ENCODE data around the gene ARID1B. TPM values are rescaled to one million over a fixed set of nuclear protein-coding genes. Genes with fewer than 3 reads are reported as not detected.
A peak's percentile ranks its signal among the peaks of the same experiment; 100 is the strongest.

Gene ARID1B
- polyA plus RNA-seq, 1 donor = 48.5 TPM

DNA sequence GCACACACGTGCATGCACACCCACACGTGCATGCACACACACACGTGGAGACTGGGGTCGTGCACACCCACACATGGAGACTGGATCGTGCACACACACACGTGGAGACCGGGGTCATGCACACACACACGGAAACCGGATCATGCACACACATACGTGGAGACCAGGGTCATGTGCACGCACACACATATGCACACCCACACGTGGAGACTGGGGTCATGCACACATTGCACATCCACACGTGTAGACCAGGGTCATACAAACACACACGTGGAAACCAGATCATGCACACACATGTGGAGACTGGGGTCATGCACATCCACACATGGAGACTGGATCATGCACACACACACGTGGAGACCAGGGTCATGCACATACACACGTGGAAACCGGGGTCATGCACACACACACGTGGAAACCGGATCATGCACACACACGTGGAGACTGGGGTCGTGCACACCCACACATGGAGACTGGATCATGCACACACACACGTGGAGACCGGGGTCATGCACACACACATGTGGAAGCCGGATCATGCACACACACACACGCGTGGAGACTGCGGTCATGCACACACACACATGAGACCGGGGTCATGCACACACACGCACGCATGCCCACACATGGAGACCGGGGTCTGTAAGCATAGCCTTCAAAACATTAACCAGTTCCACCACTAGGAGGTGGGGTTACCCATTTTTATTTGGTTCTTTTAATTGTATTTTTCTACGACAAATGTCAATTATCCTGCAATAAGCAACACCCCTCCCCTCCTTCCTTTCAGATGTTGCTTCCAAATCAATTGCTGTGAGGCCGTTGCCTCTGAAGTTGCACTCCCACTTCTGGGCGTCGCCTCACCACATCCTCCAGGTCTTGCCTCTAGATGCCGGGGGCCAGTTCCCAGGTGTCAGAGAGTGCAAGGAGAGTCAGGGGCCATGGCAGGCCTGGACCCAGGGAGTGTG lies 450.3 kb downstream of the ARID1B start:
- Histone ChIP-seq H3K36me3 (ENCODE audit: control insufficient read depth, insufficient read depth, low read length) (no peaks in the 10 kb centered on the region), H3K27me3 (ENCODE audit: control insufficient read depth, insufficient read depth, low read length) (no peaks in the 10 kb centered on the region), H3K4me3 (ENCODE audit: low read length) (no peak overlapping the region), H3K9me3 (ENCODE audit: control insufficient read depth, low read depth, low read length) (peaks cover 9% of the 10 kb centered on the region), H3K27ac (ENCODE audit: low read length) (no peak overlapping the region), H3K4me1 (ENCODE audit: control insufficient read depth, insufficient read depth, low read length) (no peaks in the 10 kb centered on the region)
- no peak for DNase-seq
- 17% methylated on average over 1 of the region's 36 CpGs for WGBS (ENCODE audit: insufficient coverage, low lambda C conversion rate)

DNA sequence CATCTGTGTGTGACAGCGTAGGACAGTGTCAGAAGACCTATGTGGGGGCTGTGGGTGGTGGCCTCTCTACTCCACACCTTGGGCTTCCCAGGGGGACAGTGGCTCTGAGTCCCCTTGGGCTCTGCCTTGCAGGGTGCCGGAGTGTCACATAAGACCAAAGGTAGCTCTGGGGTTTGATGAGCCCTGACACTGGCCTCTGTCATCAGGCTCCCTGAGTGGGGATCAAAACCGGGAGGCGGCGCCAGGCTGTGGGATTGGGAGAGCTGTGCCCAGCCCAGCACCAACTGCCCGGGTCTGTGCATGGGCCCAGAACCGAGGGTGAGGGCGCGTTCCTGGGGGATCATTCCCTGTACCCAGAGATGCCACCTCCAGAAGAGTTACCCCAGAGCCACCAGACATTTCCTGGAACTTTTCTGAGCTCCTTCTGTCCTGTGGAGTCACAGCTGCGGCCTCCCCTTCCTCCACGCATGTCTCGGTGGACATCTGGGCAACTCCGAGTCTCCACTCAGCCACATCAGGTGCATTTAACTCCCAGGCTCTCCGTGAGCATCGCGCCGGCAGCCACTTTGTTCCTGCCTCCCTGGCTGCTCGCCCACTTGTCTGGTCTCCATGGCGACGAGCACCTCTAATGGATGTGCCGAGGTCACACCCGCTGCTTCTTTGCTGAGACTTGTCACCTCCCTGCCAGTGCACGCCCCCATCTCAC lies 451.4 kb downstream of the ARID1B start:
- Histone ChIP-seq H3K27me3 (ENCODE audit: control insufficient read depth, insufficient read depth, low read length) (peaks cover 6% of the 10 kb centered on the region), H3K4me3 (ENCODE audit: low read length) (no peak overlapping the region), H3K36me3 (ENCODE audit: control insufficient read depth, insufficient read depth, low read length) (no peaks in the 10 kb centered on the region), H3K27ac (ENCODE audit: low read length) (no peak overlapping the region), H3K4me1 (ENCODE audit: control insufficient read depth, insufficient read depth, low read length) (no peaks in the 10 kb centered on the region), H3K9me3 (ENCODE audit: control insufficient read depth, low read depth, low read length) (peaks cover 9% of the 10 kb centered on the region)
- no peak for DNase-seq
- 80% methylated on average over 2 of the region's 23 CpGs for WGBS (ENCODE audit: insufficient coverage, low lambda C conversion rate)

DNA sequence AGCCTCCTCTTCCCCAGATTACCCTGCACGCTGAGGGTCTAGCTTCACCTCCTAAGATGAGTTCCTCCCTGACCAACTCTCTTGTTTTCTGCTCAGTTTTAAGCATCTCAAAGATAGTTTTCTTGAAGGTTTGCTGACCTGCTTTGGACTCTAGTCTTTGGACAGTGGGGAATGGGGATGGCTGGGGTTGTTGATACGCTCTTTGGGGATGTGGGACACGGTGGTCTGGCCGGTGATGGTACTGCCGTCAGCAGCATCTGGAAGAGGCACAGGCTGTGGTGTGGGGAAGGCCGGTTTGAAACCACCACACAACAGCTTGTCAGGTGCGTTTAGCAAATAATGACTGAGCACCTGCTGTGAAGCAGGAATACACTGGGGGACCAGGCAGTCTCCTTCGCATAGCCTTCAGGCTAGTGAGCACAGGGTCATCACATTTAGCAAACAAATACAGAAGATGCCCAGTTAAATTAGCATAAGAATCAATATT lies 452.0 kb downstream of the ARID1B start:
- Histone ChIP-seq H3K4me3 (ENCODE audit: low read length) (no peak overlapping the region), H3K27me3 (ENCODE audit: control insufficient read depth, insufficient read depth, low read length) (peaks cover 12% of the 10 kb centered on the region), H3K36me3 (ENCODE audit: control insufficient read depth, insufficient read depth, low read length) (no peaks in the 10 kb centered on the region), H3K9me3 (ENCODE audit: control insufficient read depth, low read depth, low read length) (peaks cover 6% of the 10 kb centered on the region), H3K4me1 (ENCODE audit: control insufficient read depth, insufficient read depth, low read length) (no peaks in the 10 kb centered on the region), H3K27ac (ENCODE audit: low read length) (no peak overlapping the region)
- WGBS (ENCODE audit: insufficient coverage, low lambda C conversion rate) = no CpG with 5 or more reads among the region's 8 CpGs
- DNase-seq = no peak

DNA sequence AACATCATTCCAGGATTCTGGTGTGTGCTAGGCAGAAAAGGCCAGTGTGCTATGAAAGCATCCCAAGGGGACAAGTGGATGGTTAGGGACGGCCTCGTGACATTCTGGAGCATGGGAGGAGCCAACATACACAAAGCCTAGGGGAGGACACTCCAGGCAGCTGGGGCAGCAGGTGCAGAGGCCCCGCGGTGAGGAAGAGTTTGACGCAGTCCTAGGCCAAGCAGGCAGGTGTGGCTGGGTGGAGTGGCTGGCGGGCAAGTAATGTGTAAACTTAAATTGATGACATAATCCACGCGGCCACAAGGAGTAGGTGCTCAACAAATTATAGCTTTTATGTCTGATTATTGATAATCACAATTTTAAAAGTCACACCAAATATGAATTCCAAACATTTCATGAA lies 452.5 kb downstream of the ARID1B start:
- peak in 1 of 2 donors; percentile 32 for DNase-seq
- 80% methylated on average over 1 of the region's 8 CpGs for WGBS (ENCODE audit: insufficient coverage, low lambda C conversion rate)
- Histone ChIP-seq H3K36me3 (ENCODE audit: control insufficient read depth, insufficient read depth, low read length) (no peaks in the 10 kb centered on the region), H3K27me3 (ENCODE audit: control insufficient read depth, insufficient read depth, low read length) (peaks cover 16% of the 10 kb centered on the region), H3K4me3 (ENCODE audit: low read length) (no peak overlapping the region), H3K27ac (ENCODE audit: low read length) (no peak overlapping the region), H3K9me3 (ENCODE audit: control insufficient read depth, low read depth, low read length) (peaks cover 2% of the 10 kb centered on the region), H3K4me1 (ENCODE audit: control insufficient read depth, insufficient read depth, low read length) (peaks cover under 1% of the 10 kb centered on the region)

DNA sequence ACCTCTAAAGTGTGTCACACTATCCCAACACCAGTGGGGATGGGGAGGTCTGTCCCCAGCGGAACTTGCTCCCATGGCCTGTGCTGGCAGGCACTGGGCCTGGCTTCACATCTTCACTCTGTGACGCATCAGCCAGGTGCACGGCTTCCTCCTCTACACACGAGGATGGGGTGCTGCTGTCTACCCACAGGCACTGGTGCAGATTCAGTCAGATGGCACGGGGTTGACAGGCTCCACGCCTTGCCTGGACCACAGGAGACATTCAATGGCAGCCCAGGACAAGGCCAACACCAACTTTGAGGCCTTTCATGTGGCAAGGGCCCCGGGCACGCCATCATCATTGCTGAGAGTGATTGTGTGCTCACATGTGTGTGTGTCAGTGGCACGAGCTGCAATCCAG lies 453.7 kb downstream of the ARID1B start:
- H3K27ac ChIP-seq (ENCODE audit: low read length) = no peak overlapping the region
- no peak for DNase-seq
- no CpG with 5 or more reads among the region's 9 CpGs for WGBS (ENCODE audit: insufficient coverage, low lambda C conversion rate)
- H3K9me3 ChIP-seq (ENCODE audit: control insufficient read depth, low read depth, low read length) = peaks cover 4% of the 10 kb centered on the region
- H3K4me3 ChIP-seq (ENCODE audit: low read length) = no peak overlapping the region
- H3K27me3 ChIP-seq (ENCODE audit: control insufficient read depth, insufficient read depth, low read length) = peaks cover 28% of the 10 kb centered on the region
- H3K4me1 ChIP-seq (ENCODE audit: control insufficient read depth, insufficient read depth, low read length) = peaks cover 12% of the 10 kb centered on the region
- H3K36me3 ChIP-seq (ENCODE audit: control insufficient read depth, insufficient read depth, low read length) = no peaks in the 10 kb centered on the region

DNA sequence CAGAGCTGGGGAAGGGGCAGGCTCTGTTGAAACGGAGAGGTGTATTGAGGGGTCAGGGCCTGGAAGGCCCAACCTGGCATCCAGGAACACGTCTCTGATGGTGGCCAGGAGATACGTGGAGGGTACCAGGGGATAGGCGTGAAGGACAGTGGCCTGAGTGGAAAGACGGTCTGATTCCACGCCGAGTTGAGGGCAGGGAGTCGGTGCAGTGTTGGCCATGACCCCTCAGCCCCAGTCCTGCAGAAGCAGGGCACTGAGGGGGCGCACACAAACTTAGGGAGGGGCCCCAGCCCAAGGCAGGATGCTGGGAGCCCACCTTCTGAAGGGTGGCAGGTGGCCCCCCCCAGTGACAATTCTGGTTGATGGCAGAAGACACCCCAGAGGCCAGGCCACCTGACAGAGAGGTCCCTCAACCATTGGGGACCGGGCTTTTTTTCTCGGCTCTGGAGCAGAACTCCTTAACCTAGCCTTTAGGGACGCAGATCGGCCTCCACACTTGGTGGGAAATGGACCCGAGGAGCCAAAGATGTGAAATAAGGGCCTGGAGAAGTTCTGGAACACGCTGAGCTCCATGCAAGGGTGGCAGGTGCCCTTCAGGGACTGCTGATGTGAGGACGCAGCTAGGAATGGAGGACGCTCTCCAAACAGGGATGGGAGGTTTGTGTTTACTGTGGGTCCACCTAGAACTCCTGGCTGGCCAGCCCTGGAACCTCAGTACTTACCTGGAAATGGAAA lies 455.1 kb downstream of the ARID1B start:
- Histone ChIP-seq H3K27me3 (ENCODE audit: control insufficient read depth, insufficient read depth, low read length) (peaks cover 41% of the 10 kb centered on the region), H3K27ac (ENCODE audit: low read length) (no peak overlapping the region), H3K4me3 (ENCODE audit: low read length) (no peak overlapping the region), H3K9me3 (ENCODE audit: control insufficient read depth, low read depth, low read length) (peaks cover 4% of the 10 kb centered on the region), H3K36me3 (ENCODE audit: control insufficient read depth, insufficient read depth, low read length) (no peaks in the 10 kb centered on the region), H3K4me1 (ENCODE audit: control insufficient read depth, insufficient read depth, low read length) (peaks cover 13% of the 10 kb centered on the region)
- WGBS (ENCODE audit: insufficient coverage, low lambda C conversion rate) = no CpG with 5 or more reads among the region's 17 CpGs
- no peak for DNase-seq

DNA sequence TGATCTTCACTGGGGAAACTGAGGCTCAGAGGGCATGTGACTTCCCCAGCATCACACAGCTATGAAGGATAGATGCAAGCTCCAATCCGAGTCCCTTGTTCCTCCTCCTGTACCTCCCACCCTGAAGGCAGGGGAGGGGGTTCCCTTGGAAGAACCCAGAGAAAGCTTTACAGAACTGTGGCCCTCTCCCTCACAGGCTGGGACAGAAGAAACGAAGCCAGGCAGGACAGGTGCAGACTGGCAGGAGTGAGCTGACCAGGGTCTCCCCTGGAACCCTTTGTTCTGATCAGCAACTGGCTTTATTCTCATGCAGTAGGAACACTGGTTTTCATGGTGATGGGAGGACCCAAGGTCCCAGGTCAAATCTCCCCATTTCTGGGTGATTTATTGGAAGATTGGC lies 456.0 kb downstream of the ARID1B start:
- no CpG with 5 or more reads among the region's 2 CpGs for WGBS (ENCODE audit: insufficient coverage, low lambda C conversion rate)
- Histone ChIP-seq H3K27ac (ENCODE audit: low read length) (no peak overlapping the region), H3K4me3 (ENCODE audit: low read length) (no peak overlapping the region), H3K9me3 (ENCODE audit: control insufficient read depth, low read depth, low read length) (peaks cover 4% of the 10 kb centered on the region), H3K27me3 (ENCODE audit: control insufficient read depth, insufficient read depth, low read length) (peaks cover 43% of the 10 kb centered on the region), H3K36me3 (ENCODE audit: control insufficient read depth, insufficient read depth, low read length) (no peaks in the 10 kb centered on the region), H3K4me1 (ENCODE audit: control insufficient read depth, insufficient read depth, low read length) (peaks cover 13% of the 10 kb centered on the region)
- DNase-seq = no peak

DNA sequence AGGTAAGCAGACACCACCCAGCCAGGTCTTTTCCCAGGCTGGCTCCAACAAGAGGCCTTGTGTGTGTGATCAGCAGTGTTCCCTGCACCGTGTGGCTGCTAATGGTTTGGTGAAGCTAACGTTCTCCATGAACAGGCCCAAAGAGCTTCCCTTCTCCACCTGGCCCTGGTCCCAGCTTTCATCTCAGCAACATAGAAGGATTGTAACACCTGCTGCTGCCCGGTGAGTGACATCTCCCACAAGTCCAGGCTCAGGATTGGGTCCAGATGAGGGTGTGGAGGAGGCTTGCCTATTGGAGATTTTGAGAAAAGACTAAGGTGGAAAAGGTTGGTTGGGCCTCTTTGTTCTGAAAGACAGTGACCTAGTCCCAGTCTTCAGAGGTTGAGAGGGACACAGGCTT lies 456.5 kb downstream of the ARID1B start:
- H3K36me3 ChIP-seq (ENCODE audit: control insufficient read depth, insufficient read depth, low read length) = no peaks in the 10 kb centered on the region
- H3K4me3 ChIP-seq (ENCODE audit: low read length) = no peak overlapping the region
- H3K4me1 ChIP-seq (ENCODE audit: control insufficient read depth, insufficient read depth, low read length) = peaks cover 13% of the 10 kb centered on the region
- peaks cover 4% of the 10 kb centered on the region for H3K9me3 ChIP-seq (ENCODE audit: control insufficient read depth, low read depth, low read length)
- no peak for DNase-seq
- H3K27me3 ChIP-seq (ENCODE audit: control insufficient read depth, insufficient read depth, low read length) = peaks cover 45% of the 10 kb centered on the region
- H3K27ac ChIP-seq (ENCODE audit: low read length) = no peak overlapping the region
- WGBS (ENCODE audit: insufficient coverage, low lambda C conversion rate) = no CpG with 5 or more reads among the region's 3 CpGs

DNA sequence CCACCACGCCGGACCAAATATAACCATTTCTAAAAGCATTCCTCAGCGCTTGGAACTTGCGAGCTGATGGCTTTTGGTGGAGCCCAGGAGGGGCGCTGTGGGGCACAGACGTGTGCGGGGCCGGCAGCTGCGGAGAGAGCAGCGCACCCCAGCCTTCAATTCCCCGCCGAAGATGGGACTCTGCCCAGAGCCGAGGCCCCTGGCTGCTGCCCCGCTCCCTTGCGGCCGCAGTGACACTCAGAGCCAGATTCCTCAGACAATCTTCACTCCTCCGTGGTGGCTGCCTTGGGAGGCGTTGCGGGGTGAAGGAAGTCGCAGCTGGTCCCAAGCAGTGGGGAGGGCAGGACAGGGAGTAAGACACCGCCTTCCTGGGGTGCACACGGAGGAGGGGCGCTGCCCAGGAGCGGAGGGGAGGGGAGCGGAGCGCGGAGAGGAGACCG lies 458.4 kb downstream of the ARID1B start:
- H3K4me3 ChIP-seq (ENCODE audit: low read length) = peak overlapping the region; percentile 50
- no peaks in the 10 kb centered on the region for H3K36me3 ChIP-seq (ENCODE audit: control insufficient read depth, insufficient read depth, low read length)
- H3K4me1 ChIP-seq (ENCODE audit: control insufficient read depth, insufficient read depth, low read length) = peaks cover 16% of the 10 kb centered on the region
- peaks cover 46% of the 10 kb centered on the region for H3K27me3 ChIP-seq (ENCODE audit: control insufficient read depth, insufficient read depth, low read length)
- peaks cover 4% of the 10 kb centered on the region for H3K9me3 ChIP-seq (ENCODE audit: control insufficient read depth, low read depth, low read length)
- DNase-seq = peak; percentile 37 to 66
- WGBS (ENCODE audit: insufficient coverage, low lambda C conversion rate) = no CpG with 5 or more reads among the region's 28 CpGs
- H3K27ac ChIP-seq (ENCODE audit: low read length) = no peak overlapping the region
